ENCODE measurements around the gene CDK19. TPM values are rescaled to one million over a fixed set of nuclear protein-coding genes. Genes with fewer than 3 reads are reported as not detected.
"Not testable (repeated sequence)": the region's sequence is repeated elsewhere in the genome, so short reads cannot be mapped to it uniquely, and the experiment has no call there.

Gene CDK19
- total and polyA plus RNA-seq, 4 experiments from 2014 or later, result 1.0 to 24.3 (median 13.2) TPM

- Histone ChIP-seq H3K27ac (ENCODE audit: low read depth, low read length) (peak overlapping the region; percentile 75), H3K9me3 (ENCODE audit: control insufficient read depth in 1 of 2, low read length in 2 of 2) (no peaks in the 10 kb centered on the region), H3K4me3 (ENCODE audit: low read length in 2 of 2) (peak overlapping the region; percentile 20 to 85), H3K36me3 (ENCODE audit: insufficient read depth, low read length) (no peaks in the 10 kb centered on the region), H3K27me3 (ENCODE audit: insufficient read depth, low read length) (no peaks in the 10 kb centered on the region), H3K4me1 (ENCODE audit: insufficient read depth, low read length) (peaks cover 26% of the 10 kb centered on the region)
- DNase-seq, result peak; percentile 46 to 63 (median 48)
- Mint-ChIP-seq H3K4me1 (peaks cover 20 to 46% (median 26%) of the 10 kb centered on the region in 4 donors), H3K36me3 (peaks cover 0 to 14% of the 10 kb centered on the region in 2 donors), H3K27me3 (no peaks in the 10 kb centered on the region), H3K27ac (peak overlapping the region; percentile 98 to 100 (median 99)), H3K9me3 (peaks cover 0 to 10% (median 0%) of the 10 kb centered on the region in 8 donors), H3K4me3 (peak overlapping the region; percentile 95 to 100 (median 98))
- intact Hi-C loops (cut with micrococcal nuclease), result loop anchor here (1.0 to 10.0 kb wide), 13 partner anchors 60 to 1807 kb away; partner anchors contain the start of genes AMD1, CD164, CDC40 and CEP57L1
- CTCF ChIA-PET (ENCODE audit: partially characterized antibody), result interaction anchor here (0.5 to 7.6 kb wide), 9 partner anchors 51 to 1197 kb away, joined by 3 to 102 read pairs (median 5); partner anchors contain the start of genes AMD1 and GTF3C6
- POLR2A ChIA-PET (ENCODE audit: partially characterized antibody), result interaction anchor here (0.7 to 4.9 kb wide), 32 partner anchors 9 to 1967 kb away, joined by 3 to 535 read pairs (median 4); partner anchors contain the start of genes AMD1, ARMC2, CD164 and CDC40
Measured at GRCh38 chr6:110814102-110815014, 911 bp downstream of the CDK19 start.

DNA sequence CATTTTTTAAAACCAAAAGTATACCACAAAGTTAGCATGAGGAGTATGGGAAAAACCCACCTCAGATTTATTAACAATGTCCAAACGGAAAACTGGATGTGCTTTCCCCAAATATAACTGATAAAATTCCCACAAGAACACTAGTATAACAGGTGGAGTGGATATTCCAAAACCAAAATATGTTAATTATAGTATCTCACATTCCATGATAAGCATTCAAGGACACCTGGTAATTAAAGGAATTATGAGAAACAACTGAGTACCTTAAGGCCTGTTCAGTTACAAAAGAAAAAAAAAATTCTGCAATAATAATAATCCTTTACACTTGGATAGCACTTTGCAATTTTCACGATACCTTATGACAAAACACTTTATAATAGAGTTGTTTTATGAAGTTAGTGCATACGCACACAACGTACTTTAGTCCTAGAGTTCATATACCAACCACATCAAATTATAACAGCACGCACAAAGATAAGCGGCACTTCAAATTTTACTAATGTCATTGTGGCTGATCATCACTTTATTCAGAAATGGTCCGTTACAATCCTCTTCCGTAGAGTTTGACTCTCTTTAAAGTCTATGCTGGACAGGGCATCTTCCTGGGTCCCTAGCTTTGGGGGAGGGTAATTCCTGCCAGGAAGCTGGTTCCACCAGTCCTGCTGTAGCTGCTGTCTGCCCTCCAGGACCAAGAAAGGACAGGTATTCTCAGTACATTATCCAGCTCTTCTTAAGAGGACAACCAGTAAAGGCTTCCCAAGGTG is 1.7 kb downstream of the CDK19 start:
- Histone ChIP-seq H3K4me3 (ENCODE audit: low read length in 2 of 2) (peak overlapping the region; percentile 20 to 85), H3K9me3 (ENCODE audit: control insufficient read depth in 1 of 2, low read length in 2 of 2) (no peaks in the 10 kb centered on the region), H3K27me3 (ENCODE audit: insufficient read depth, low read length) (no peaks in the 10 kb centered on the region), H3K27ac (ENCODE audit: low read depth, low read length) (peak overlapping the region; percentile 75), H3K36me3 (ENCODE audit: insufficient read depth, low read length) (no peaks in the 10 kb centered on the region), H3K4me1 (ENCODE audit: insufficient read depth, low read length) (peaks cover 26% of the 10 kb centered on the region)
- DNase-seq, result no peak
- peaks cover 21 to 46% (median 26%) of the 10 kb centered on the region in 4 donors for H3K4me1 Mint-ChIP-seq
- CTCF ChIA-PET (ENCODE audit: partially characterized antibody), result interaction anchor here (0.5 to 7.6 kb wide), 6 partner anchors 63 to 1197 kb away, joined by 3 to 102 read pairs (median 6); partner anchors contain the start of gene AMD1
- peaks cover 0 to 10% (median 0%) of the 10 kb centered on the region in 8 donors for H3K9me3 Mint-ChIP-seq
- peak overlapping the region; percentile 88 to 100 (median 92) for H3K4me3 Mint-ChIP-seq
- intact Hi-C loops (cut with micrococcal nuclease), result loop anchor here (2.0 to 10.0 kb wide), 4 partner anchors 1273 to 1719 kb away; partner anchors contain the start of genes CD164, CEP57L1, FAM229B and MICAL1
- peak overlapping the region in 6 of 7 donors; percentile 86 to 98 (median 92) for H3K27ac Mint-ChIP-seq
- peaks cover 0 to 14% of the 10 kb centered on the region in 2 donors for H3K36me3 Mint-ChIP-seq
- no peaks in the 10 kb centered on the region for H3K27me3 Mint-ChIP-seq
- POLR2A ChIA-PET (ENCODE audit: partially characterized antibody), result interaction anchor here (0.9 to 4.9 kb wide), 4 partner anchors 63 to 253 kb away, joined by 4 to 535 read pairs (median 13); partner anchors contain the start of gene AMD1

DNA sequence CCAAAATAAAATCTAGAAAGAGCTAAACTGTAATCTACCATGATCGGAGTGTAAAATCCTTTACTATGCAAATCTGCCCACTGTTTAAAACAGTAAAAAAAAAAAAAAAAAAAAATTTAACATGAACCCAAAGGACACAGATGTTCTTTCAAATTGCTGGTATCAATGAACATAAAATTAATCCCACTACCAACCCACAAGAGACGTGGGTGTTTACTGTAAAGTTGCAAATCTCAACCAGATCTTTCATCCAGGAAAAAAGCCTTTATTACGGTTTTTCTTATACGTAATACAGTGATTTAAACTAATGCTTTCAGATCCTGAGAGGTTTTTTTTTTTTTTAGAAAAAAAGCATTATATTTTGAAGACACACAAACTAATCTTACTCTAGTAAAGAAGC is 2.5 kb downstream of the CDK19 start:
- Histone ChIP-seq H3K36me3 (ENCODE audit: insufficient read depth, low read length) (no peaks in the 10 kb centered on the region), H3K4me3 (ENCODE audit: low read length in 2 of 2) (no peak overlapping the region), H3K9me3 (ENCODE audit: control insufficient read depth in 1 of 2, low read length in 2 of 2) (no peaks in the 10 kb centered on the region), H3K4me1 (ENCODE audit: insufficient read depth, low read length) (peaks cover 26% of the 10 kb centered on the region), H3K27me3 (ENCODE audit: insufficient read depth, low read length) (no peaks in the 10 kb centered on the region), H3K27ac (ENCODE audit: low read depth, low read length) (no peak overlapping the region)
- Mint-ChIP-seq H3K4me3 (peak overlapping the region in 1 of 8 donors; percentile 10), H3K27ac (peak overlapping the region in 1 of 7 donors; percentile 98), H3K9me3 (peaks cover 0 to 9% (median 0%) of the 10 kb centered on the region in 8 donors), H3K36me3 (peaks cover 0 to 14% of the 10 kb centered on the region in 2 donors), H3K4me1 (peaks cover 21 to 50% (median 29%) of the 10 kb centered on the region in 4 donors), H3K27me3 (no peaks in the 10 kb centered on the region)
- intact Hi-C loops (cut with micrococcal nuclease), result loop anchor here (10.0 kb wide), 1 partner anchor 1358 kb away; the partner anchor contains the start of gene MICAL1
- ChIA-PET CTCF (ENCODE audit: partially characterized antibody) (interaction anchor here (7.6 kb wide), 1 partner anchor 64 kb away, joined by 102 read pairs; the partner anchor contains the start of gene AMD1), POLR2A (ENCODE audit: partially characterized antibody) (interaction anchor here (4.9 kb wide), 1 partner anchor 63 kb away, joined by 535 read pairs; the partner anchor contains the start of gene AMD1)
- no peak for DNase-seq

DNA sequence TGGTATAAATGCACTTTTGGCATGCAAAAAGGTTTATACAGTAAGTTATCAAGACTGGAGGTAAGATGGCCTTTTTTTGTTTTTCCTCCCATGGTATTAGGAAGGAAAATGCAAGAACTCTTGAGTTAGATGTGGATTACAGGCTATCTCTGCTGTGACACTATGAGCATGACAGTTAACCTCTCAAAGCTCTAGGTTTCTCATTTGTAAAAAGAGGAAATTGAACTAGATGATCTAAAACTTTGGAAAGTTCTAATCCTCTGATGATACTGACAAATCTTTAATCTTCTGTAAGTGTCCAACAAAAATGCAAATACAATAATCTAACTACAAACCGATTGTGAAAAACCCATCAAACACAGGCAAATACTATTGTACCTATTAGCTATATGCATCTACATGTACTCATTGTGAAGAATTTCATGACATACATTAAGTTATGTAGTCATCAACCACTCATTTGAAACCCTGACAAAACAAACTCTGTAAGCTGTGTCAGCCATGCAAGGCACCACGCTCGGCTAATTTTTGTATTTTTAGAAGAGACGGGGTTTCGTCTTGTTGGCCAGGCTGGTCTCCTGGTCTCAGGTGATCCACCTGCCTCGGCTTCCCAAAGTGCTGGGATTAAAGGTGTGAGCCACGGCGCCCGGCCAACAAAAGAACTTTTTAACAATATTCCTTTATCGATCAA is 4.2 kb downstream of the CDK19 start:
- Mint-ChIP-seq H3K4me3 (no peak overlapping the region), H3K27ac (no peak overlapping the region), H3K9me3 (peaks cover 0 to 9% (median 0%) of the 10 kb centered on the region in 8 donors), H3K4me1 (peaks cover 15 to 42% (median 21%) of the 10 kb centered on the region in 4 donors), H3K36me3 (peaks cover 0 to 14% of the 10 kb centered on the region in 2 donors), H3K27me3 (no peaks in the 10 kb centered on the region)
- H3K27me3 ChIP-seq (ENCODE audit: insufficient read depth, low read length), result no peaks in the 10 kb centered on the region
- no peak overlapping the region for H3K27ac ChIP-seq (ENCODE audit: low read depth, low read length)
- no peaks in the 10 kb centered on the region for H3K9me3 ChIP-seq (ENCODE audit: control insufficient read depth in 1 of 2, low read length in 2 of 2)
- H3K4me3 ChIP-seq (ENCODE audit: low read length in 2 of 2), result no peak overlapping the region
- ChIA-PET POLR2A (ENCODE audit: partially characterized antibody) (interaction anchor here (0.6 to 3.0 kb wide), 2 partner anchors 64 to 66 kb away, joined by 5 to 22 read pairs; partner anchors contain the start of gene AMD1), CTCF (ENCODE audit: partially characterized antibody) (no interaction called here)
- H3K36me3 ChIP-seq (ENCODE audit: insufficient read depth, low read length), result no peaks in the 10 kb centered on the region
- no peak for DNase-seq
- H3K4me1 ChIP-seq (ENCODE audit: insufficient read depth, low read length), result peaks cover 19% of the 10 kb centered on the region
- intact Hi-C loops (cut with micrococcal nuclease), result loop anchor here (10.0 kb wide), 1 partner anchor 1356 kb away; the partner anchor contains the start of gene MICAL1

DNA sequence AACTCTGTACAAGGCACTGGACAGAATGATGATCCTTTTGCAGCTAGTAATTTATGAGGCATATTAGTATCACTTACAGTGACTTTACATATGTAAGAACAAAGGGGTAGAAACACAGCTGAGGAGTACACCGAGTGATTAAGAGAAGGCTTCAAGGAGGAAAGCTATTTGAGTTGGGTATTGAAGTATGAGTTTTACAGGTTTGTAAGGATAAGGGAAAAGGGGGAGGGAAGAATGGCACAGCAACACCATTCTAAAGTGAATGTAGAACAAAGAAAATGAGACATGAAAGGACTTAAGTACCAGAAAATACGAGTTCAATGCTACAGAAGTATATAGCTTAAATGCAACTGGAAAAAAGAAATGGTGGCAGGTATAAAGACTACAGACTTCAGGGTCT is 5.5 kb downstream of the CDK19 start:
- peaks cover 18% of the 10 kb centered on the region for H3K4me1 ChIP-seq (ENCODE audit: insufficient read depth, low read length)
- DNase-seq, result no peak
- H3K4me3 ChIP-seq (ENCODE audit: low read length in 2 of 2), result no peak overlapping the region
- no peak overlapping the region for H3K27ac ChIP-seq (ENCODE audit: low read depth, low read length)
- peaks cover 18 to 30% (median 27%) of the 10 kb centered on the region in 4 donors for H3K4me1 Mint-ChIP-seq
- H3K4me3 Mint-ChIP-seq, result peak overlapping the region in 1 of 8 donors; percentile 32
- no peaks in the 10 kb centered on the region for H3K9me3 ChIP-seq (ENCODE audit: control insufficient read depth in 1 of 2, low read length in 2 of 2)
- H3K9me3 Mint-ChIP-seq, result peaks cover 0 to under 1% (median 0%) of the 10 kb centered on the region in 8 donors
- H3K27ac Mint-ChIP-seq, result peak overlapping the region in 3 of 7 donors; percentile 15 to 34 (median 26)
- no peaks in the 10 kb centered on the region for H3K27me3 Mint-ChIP-seq
- H3K36me3 ChIP-seq (ENCODE audit: insufficient read depth, low read length), result no peaks in the 10 kb centered on the region
- intact Hi-C loops (cut with micrococcal nuclease), result loop anchor here (10.0 kb wide), 1 partner anchor 1355 kb away; the partner anchor contains the start of gene MICAL1
- POLR2A ChIA-PET (ENCODE audit: partially characterized antibody), result interaction anchor here (3.0 kb wide), 1 partner anchor 66 kb away, joined by 22 read pairs; the partner anchor contains the start of gene AMD1
- CTCF ChIA-PET (ENCODE audit: partially characterized antibody), result interaction anchor here (0.7 to 0.9 kb wide), 2 partner anchors 40 to 135 kb away, joined by 3 to 4 read pairs; no protein-coding TSS in a partner anchor
- peaks cover 0 to 3% of the 10 kb centered on the region in 2 donors for H3K36me3 Mint-ChIP-seq
- no peaks in the 10 kb centered on the region for H3K27me3 ChIP-seq (ENCODE audit: insufficient read depth, low read length)

DNA sequence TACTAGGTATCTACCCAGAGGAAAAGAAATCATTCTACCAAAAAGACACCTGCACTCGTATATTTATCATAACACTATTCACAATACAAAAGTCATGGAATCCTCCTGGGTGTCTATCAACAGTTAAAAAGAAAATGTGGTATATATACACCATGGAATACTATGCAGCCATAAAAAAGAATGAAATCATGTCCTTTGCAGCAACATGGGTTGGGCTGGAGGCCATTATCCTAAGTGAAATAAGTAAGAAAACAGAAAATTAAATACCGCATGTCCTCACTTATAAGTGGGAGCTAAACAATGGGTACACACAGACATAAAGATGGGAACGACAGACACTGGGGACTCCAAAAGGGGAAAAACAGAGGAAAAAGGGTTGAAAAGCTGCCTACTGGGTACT is 13.1 kb downstream of the CDK19 start:
- POLR2A ChIA-PET (ENCODE audit: partially characterized antibody); intact Hi-C loops (cut with micrococcal nuclease); H3K9me3 Mint-ChIP-seq; H3K4me3 Mint-ChIP-seq; CTCF ChIA-PET (ENCODE audit: partially characterized antibody); H3K27ac Mint-ChIP-seq; H3K27me3 Mint-ChIP-seq; H3K27me3 ChIP-seq (ENCODE audit: insufficient read depth, low read length); H3K9me3 ChIP-seq (ENCODE audit: control insufficient read depth in 1 of 2, low read length in 2 of 2); H3K4me3 ChIP-seq (ENCODE audit: low read length in 2 of 2); H3K4me1 ChIP-seq (ENCODE audit: insufficient read depth, low read length); H3K36me3 ChIP-seq (ENCODE audit: insufficient read depth, low read length); DNase-seq; H3K27ac ChIP-seq (ENCODE audit: low read depth, low read length): not testable (repeated sequence)
- Mint-ChIP-seq H3K36me3 (peaks cover 6 to 19% of the 10 kb centered on the region in 2 donors), H3K4me1 (peaks cover 17 to 24% (median 20%) of the 10 kb centered on the region in 4 donors)
